Measurements from ENCODE around the gene HIVEP1.

DNA sequence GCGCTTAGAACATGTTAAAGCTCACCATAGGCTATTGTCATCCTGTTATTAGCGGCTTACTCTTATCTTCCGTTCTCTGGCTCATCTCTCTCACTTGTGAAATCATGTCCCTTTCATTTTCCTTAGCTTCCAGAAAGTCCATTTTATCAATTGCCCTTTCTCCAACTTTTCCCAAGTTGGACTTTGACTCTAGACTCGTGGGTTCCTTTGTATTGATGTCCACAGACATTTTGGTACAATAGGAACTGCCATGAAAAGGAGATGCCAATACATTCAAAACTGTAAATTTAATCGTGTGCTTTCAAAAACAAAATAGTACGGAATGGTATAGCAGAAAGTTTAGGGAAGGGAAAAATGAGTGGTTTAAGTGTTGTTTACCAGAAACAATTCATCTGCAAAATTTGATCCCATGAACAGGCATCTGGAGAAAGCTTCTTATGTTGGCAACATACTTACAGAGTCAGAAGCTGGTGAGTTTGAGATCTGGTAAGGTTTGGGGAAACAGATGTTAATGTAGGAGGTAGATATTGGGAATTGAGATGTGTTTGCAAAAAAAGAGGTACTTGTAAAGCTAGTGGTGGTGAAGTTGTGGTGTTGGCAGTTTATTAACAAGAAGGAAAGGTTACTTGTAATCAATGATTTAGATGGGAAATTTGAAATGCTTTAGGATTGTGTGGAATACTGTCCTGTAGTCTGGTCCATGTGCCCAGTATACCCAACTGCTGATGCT, 10.2 kb upstream of the HIVEP1 start:
- TF ChIP-seq POLR2AphosphoS5 (IDR thresholded peaks at IDR 0.05; ENCODE audit: low read depth, low read length) (no peak), TAF1 (IDR thresholded peaks at IDR 0.05; ENCODE audit: low read depth, low read length) (no peak), POLR2A (IDR thresholded peaks at IDR 0.05; ENCODE audit: low read depth, low read length) (no peak), POU2F2 (IDR thresholded peaks at IDR 0.05; ENCODE audit: low read depth, low read length) (no peak), PAX5 (IDR thresholded peaks at IDR 0.05; ENCODE audit: insufficient read depth, low read length, severe bottlenecking) (no peak), SPI1 (IDR thresholded peaks at IDR 0.05; ENCODE audit: low read depth, low read length) (no peak)

Data from GM12891 (cell line).